ENCODE measurements around the gene STK32C. TPM values are rescaled to one million over a fixed set of nuclear protein-coding genes. Genes with fewer than 3 reads are reported as not detected.

Gene STK32C
- total RNA-seq, 6 experiments from 2014 or later, result 1.6 to 3.5 (median 2.1) TPM

- 56% methylated on average over 13 of the region's 19 CpGs for WGBS (ENCODE audit: insufficient coverage, low coverage, low lambda C conversion rate, missing lambda C conversion rate)
- Histone ChIP-seq H3K27me3 (no peaks in the 10 kb centered on the region), H3K27ac (no peak overlapping the region), H3K4me3 (no peak overlapping the region), H3K4me1 (no peaks in the 10 kb centered on the region), H3K36me3 (no peaks in the 10 kb centered on the region), H3K9me3 (no peaks in the 10 kb centered on the region)
- TF ChIP-seq POLR2A (IDR thresholded peaks at IDR 0.05) (no peak), CTCF (IDR thresholded peaks at IDR 0.05) (no peak)
- no peak for DNase-seq
- ATAC-seq, result no peak
- intact Hi-C loops (cut with DNase I), result no loop called here
Measured at GRCh38 chr10:132176623-132177500, 130.9 kb downstream of the STK32C start.

GRCh38 chr10:132175907-132176581 is 131.7 kb downstream of the STK32C start:
- Histone ChIP-seq H3K27ac (no peak overlapping the region), H3K4me1 (no peaks in the 10 kb centered on the region), H3K9me3 (no peaks in the 10 kb centered on the region), H3K4me3 (no peak overlapping the region), H3K27me3 (no peaks in the 10 kb centered on the region), H3K36me3 (no peaks in the 10 kb centered on the region)
- TF ChIP-seq POLR2A (IDR thresholded peaks at IDR 0.05) (no peak), CTCF (IDR thresholded peaks at IDR 0.05) (no peak)
- WGBS (ENCODE audit: insufficient coverage, low coverage, low lambda C conversion rate, missing lambda C conversion rate), result 12% methylated on average over 10 of the region's 16 CpGs
- intact Hi-C loops (cut with DNase I), result no loop called here
- DNase-seq (no peak), ATAC-seq (no peak)

DNA sequence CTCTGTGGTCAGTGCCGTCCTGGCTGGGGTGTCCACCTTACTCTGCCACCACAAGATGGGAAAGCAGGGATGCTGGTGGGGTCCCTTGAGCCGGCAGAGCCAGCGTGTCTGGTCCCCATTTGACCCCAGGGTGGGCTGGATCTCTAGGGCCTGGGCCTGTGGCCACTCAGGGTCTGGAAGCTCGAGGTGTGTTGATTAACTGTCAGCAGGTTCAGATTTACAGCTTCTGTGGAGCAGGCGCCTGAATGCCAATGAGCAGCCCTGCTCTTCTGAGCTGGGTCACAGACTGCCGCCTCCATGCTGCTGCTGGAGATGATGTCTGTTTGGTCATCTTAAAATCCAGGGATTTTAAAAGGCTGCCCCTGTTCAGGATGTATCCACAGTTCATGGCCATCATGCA is 132.3 kb downstream of the STK32C start:
- H3K9me3 ChIP-seq, result no peaks in the 10 kb centered on the region
- WGBS (ENCODE audit: insufficient coverage, low coverage, low lambda C conversion rate, missing lambda C conversion rate), result 52% methylated on average over 5 of the region's 6 CpGs
- no peak for DNase-seq
- H3K27me3 ChIP-seq, result no peaks in the 10 kb centered on the region
- H3K36me3 ChIP-seq, result no peaks in the 10 kb centered on the region
- ATAC-seq, result no peak
- intact Hi-C loops (cut with DNase I), result no loop called here
- TF ChIP-seq POLR2A (IDR thresholded peaks at IDR 0.05), result no peak
- TF ChIP-seq CTCF (IDR thresholded peaks at IDR 0.05), result no peak
- H3K4me3 ChIP-seq, result no peak overlapping the region
- no peaks in the 10 kb centered on the region for H3K4me1 ChIP-seq
- no peak overlapping the region for H3K27ac ChIP-seq

- DNase-seq (no peak), ATAC-seq (no peak)
- 74% methylated on average over 6 of the region's 11 CpGs for WGBS (ENCODE audit: insufficient coverage, low coverage, low lambda C conversion rate, missing lambda C conversion rate)
- Histone ChIP-seq H3K36me3 (no peaks in the 10 kb centered on the region), H3K27me3 (no peaks in the 10 kb centered on the region), H3K4me3 (no peak overlapping the region), H3K27ac (no peak overlapping the region), H3K9me3 (no peaks in the 10 kb centered on the region), H3K4me1 (no peaks in the 10 kb centered on the region)
- intact Hi-C loops (cut with DNase I), result no loop called here
- TF ChIP-seq CTCF (IDR thresholded peaks at IDR 0.05), result no peak
Measured at GRCh38 chr10:132174237-132174636, 133.5 kb downstream of the STK32C start.

Measured in right lobe of liver (tissue), 6 donors.